Measurements from ENCODE around the gene ERICH6B. TPM values are rescaled to one million over a fixed set of nuclear protein-coding genes. Genes with fewer than 3 reads are reported as not detected.

ERICH6B gene
- total RNA-seq, 4 donors from 2014 or later, result not detected

- DNase-seq, result no peak
- Histone ChIP-seq H3K4me3 (no peak overlapping the region), H3K4me1 (no peaks in the 10 kb centered on the region), H3K9me3 (no peaks in the 10 kb centered on the region), H3K27ac (no peak overlapping the region), H3K36me3 (no peaks in the 10 kb centered on the region), H3K27me3 (peaks cover 0 to 31% (median 0%) of the 10 kb centered on the region in 4 donors)
- no peak for TF ChIP-seq CTCF (IDR thresholded peaks at IDR 0.05)
- TF ChIP-seq POLR2A (IDR thresholded peaks at IDR 0.05), result no peak
- 82% methylated on average over 1 of the region's 1 CpG for WGBS, 2 donors
- intact Hi-C loops (cut with DNase I), result no loop called here
Measured at GRCh38 chr13:45575830-45576180, 39.7 kb downstream of the ERICH6B start.

- no peaks in the 10 kb centered on the region for H3K36me3 ChIP-seq
- no peak overlapping the region for H3K4me3 ChIP-seq
- no peak for TF ChIP-seq CTCF (IDR thresholded peaks at IDR 0.05)
- TF ChIP-seq POLR2A (IDR thresholded peaks at IDR 0.05), result no peak
- intact Hi-C loops (cut with DNase I), result no loop called here
- no peak overlapping the region for H3K27ac ChIP-seq
- H3K4me1 ChIP-seq, result no peaks in the 10 kb centered on the region
- DNase-seq, result no peak
- H3K9me3 ChIP-seq, result no peaks in the 10 kb centered on the region
- H3K27me3 ChIP-seq, result peaks cover 0 to 34% (median 0%) of the 10 kb centered on the region in 4 donors
- WGBS, 2 donors, result 66 to 85% methylated on average over 16 of the region's 16 CpGs
Measured at GRCh38 chr13:45575146-45575829, 40.3 kb downstream of the ERICH6B start.

- Histone ChIP-seq H3K27ac (no peak overlapping the region), H3K36me3 (no peaks in the 10 kb centered on the region), H3K4me3 (no peak overlapping the region), H3K27me3 (peaks cover 0 to 6% (median 0%) of the 10 kb centered on the region in 4 donors), H3K9me3 (no peaks in the 10 kb centered on the region), H3K4me1 (no peaks in the 10 kb centered on the region)
- TF ChIP-seq POLR2A (IDR thresholded peaks at IDR 0.05), result no peak
- TF ChIP-seq CTCF (IDR thresholded peaks at IDR 0.05), result no peak
- intact Hi-C loops (cut with DNase I), result no loop called here
- no peak for DNase-seq
Measured at GRCh38 chr13:45565331-45565730, 50.2 kb downstream of the ERICH6B start.

GRCh38 chr13:45564133-45564776, 51.3 kb downstream of the ERICH6B start:
- no peak for TF ChIP-seq POLR2A (IDR thresholded peaks at IDR 0.05)
- intact Hi-C loops (cut with DNase I), result no loop called here
- DNase-seq, result no peak
- Histone ChIP-seq H3K4me1 (no peaks in the 10 kb centered on the region), H3K9me3 (no peaks in the 10 kb centered on the region), H3K27ac (no peak overlapping the region), H3K4me3 (no peak overlapping the region), H3K36me3 (no peaks in the 10 kb centered on the region), H3K27me3 (peaks cover 0 to 6% (median 0%) of the 10 kb centered on the region in 4 donors)
- 31 to 37% methylated on average over 3 of the region's 3 CpGs for WGBS, 2 donors

GRCh38 chr13:45554604-45555109, 60.9 kb downstream of the ERICH6B start:
- TF ChIP-seq POLR2A (IDR thresholded peaks at IDR 0.05) (no peak), CTCF (IDR thresholded peaks at IDR 0.05) (no peak)
- no peak for DNase-seq
- intact Hi-C loops (cut with DNase I), result no loop called here

More at GRCh38 chr13:45554604-45555109, 60.9 kb downstream of the ERICH6B start:
- no peak overlapping the region for H3K27ac ChIP-seq
- no peaks in the 10 kb centered on the region for H3K36me3 ChIP-seq
- no peaks in the 10 kb centered on the region for H3K9me3 ChIP-seq
- 53 to 75% methylated on average over 2 to 4 of the region's 4 CpGs for WGBS, 2 donors
- no peaks in the 10 kb centered on the region for H3K4me1 ChIP-seq
- no peaks in the 10 kb centered on the region for H3K27me3 ChIP-seq
- H3K4me3 ChIP-seq, result no peak overlapping the region
